HG03025 (cell line): ENCODE results near the gene ANKRD49.
"Not testable (repeated sequence)": the region's sequence is repeated elsewhere in the genome, so short reads cannot be mapped to it uniquely, and the experiment has no call there.

Experiments used
- ATAC-seq: cut with Tn5 transposase; IDR thresholded peaks from one replicate; pipeline ENCODE4 v1.9.1; 2021; ENCODE audit warnings: mild to moderate bottlenecking, moderate library complexity; ENCODE audit not compliant: unreplicated experiment, low FRiP score

The ANKRD49 gene

DNA sequence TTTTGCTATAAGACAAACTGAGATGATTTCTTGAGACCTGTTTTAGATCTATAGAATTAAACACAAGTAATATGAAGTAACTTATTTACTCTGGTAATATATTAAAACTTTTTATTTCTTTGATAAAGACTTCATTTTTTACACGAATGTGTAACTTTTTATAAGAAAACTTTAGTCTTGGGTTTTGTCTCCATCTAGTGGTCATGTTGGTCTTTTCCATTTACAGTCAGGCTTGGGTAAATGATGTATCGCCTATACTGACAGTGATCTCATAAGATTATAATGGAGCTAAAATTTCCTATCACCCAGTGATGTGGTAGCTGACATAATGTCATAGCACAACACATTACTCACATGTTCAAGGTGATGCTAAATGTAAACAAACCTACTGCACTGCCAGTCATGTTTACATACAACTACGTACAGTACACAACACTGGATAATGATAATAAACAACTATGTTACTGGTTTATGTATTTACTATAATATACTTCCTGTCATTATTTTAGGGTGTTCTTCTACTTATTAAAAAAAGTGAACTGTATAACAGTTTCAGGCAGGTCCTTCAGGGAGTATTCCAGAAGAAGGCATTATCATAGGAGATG is 11.0 kb downstream of the ANKRD49 start:
- no peak for ATAC-seq

DNA sequence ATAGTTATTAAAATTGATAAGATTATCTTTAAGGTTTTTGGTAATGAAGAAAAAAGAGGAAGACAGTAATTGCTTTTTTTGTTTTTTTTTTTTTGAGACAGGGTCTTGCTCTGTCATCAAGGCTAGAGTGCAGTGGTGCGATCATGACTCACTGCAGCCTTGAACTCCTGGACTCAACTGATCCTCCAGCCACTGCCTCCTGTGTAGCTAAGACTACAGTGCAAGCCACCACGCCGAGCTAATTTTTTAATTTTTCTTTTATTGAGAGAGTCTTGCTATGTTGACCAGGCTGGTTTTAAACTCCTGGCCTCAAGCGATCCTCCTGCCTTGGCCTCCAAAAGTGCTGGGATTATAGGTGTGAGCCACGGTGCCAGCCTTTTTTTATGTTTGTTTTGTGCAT is 12.7 kb downstream of the ANKRD49 start:
- not testable (repeated sequence) for ATAC-seq

DNA sequence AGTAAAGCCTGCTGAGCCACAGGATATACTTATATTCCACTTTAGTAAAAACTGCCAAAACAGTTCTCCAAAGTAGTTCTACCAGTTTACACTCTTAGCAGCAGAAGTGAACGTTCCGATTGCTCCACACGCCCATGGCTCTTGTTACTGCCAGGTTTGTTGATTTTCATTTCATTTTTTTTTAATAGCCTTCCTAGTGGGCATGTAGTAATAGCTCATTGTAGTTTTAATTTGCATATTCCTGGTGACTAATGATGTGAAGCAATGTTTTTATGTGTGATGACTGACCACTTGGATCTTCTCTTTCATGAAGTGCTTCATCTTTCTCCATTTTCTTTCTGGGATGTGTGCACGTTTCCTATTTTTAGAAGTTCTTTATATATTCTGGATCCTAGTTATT is 13.7 kb downstream of the ANKRD49 start:
- no peak for ATAC-seq

DNA sequence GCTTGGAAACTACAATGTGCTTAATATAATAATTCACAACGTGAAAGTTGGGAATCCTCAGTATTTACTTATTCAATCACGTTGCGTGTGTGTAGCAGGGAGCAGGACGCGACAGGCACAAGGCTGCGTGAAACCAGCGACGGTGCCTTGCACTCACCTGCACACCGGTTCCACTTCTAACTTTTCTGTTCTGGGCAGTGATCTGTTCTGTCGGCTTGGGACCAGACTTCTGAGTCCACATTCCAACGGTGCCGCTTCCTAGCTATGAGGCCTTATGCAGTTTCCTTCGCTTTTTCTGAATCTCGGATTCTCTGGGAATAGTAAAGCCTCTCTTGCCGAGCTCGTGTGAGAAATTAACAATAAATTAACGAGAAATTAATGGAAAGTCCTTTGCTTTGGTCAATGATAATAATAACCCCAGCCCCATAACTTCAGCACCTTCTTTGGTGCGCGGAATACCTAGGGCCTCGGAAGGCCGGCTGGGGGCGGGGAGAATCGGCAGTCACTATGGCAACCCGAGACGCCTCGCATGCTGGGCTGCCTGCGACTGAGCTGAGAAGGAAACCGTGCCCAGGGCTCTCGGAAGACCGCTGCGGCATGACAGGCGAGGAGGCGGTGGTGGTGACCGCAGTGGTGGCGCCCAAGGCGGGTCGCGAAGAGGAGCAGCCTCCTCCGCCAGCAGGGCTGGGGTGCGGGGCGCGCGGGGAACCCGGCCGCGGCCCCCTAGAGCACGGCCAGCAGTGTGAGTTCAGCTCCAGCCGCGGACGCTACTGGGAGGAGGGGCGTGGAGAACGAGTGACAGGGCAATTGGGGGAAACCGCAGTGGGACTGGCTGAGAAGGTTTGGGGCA is 18.4 kb downstream of the ANKRD49 start, which contains the start of gene C11orf97:
C11orf97 (plus strand) TSS at position 530 of the 850 bp plus-strand sequence; CDS start at position 598, 68 bp downstream.
- ATAC-seq = peak; percentile 76

DNA sequence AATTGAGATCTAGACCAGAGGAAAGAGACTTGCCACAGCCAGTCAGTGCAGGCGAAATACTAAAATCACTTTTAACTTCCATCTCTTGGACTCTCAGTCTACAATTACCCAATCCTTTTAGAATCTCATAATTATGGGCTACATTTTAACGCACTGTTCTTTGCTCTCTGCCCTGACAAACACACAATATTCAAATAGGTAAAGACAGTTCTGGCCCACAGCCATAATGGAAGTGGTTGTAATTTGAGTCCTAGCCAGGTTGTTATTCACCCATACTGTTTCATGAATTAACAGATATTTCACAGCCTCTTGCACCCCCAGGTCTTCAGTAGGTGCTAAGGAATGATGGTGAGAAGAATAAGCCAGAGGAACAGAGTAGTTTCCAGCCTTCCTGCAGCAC is 19.3 kb downstream of the ANKRD49 start:
- no peak for ATAC-seq

GRCh38 chr11:94515398-94515797 is 21.6 kb downstream of the ANKRD49 start:
- ATAC-seq = no peak

DNA sequence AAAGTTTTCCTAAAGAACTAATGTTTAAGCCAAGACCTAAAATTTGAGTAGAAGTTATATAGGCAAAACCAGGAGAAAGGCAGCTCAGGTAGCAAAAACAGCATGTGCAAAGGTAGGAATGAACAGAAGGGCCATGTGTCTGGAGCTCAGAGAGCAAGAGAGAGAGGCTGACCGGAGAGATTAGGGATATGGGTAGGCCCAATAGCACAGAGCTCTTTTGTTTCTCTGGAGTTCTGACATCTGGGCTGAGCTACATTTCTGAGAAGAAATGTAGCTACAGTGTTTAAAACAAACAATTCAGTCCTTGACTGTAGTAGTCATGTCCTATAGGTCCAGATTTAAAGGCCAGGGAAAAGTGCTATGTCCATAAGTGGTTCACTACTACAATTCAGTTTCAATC is 22.9 kb downstream of the ANKRD49 start:
- ATAC-seq = no peak

DNA sequence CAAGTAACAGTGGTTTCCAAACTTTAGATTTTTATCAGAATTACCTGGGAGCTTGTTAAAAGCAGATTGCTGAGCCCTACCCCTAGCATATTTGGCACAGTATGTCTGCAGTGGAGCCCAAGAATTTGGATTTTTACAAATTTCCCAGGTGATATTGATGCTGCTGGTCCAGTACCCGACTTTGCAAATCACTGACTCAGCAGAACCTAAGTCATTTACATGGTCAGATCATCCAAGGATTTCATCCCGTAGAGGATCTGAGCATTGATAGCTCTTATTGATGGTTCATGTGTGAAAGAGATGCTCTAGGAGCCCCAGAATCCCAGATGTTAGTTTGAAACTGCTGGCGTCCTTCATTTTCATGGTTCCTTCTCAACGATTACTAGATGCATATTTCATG is 24.5 kb downstream of the ANKRD49 start:
- no peak for ATAC-seq

DNA sequence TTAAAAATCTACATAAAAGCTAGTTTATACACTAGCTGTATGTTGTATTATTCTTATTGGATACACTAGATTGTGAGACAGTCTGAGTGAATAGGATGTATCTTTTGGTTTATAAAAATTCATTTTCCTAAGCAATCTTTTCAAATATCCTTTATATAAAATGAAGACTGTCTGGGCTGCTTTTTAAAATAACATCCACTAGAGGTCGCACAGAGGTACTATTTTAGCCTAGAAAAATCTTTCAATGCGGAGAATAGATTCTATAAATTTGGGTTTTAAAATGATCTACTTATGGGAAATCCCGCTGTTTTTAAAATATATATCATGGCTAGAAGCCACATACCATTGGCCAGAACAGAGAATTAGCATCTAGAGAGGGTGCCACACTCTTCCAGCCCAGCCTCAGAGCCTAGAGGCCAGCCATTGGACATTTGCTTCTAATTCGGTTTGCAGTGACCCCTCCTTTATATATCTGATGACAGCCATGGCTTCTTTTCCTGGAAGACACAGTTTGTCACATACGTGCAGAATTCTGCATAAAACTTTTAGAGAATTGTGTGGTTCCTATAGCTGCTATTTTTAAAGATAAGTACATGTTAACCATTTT is 25.8 kb downstream of the ANKRD49 start:
- ATAC-seq = no peak

- no peak for ATAC-seq
Measured at GRCh38 chr11:94521684-94522083, 27.9 kb downstream of the ANKRD49 start.

DNA sequence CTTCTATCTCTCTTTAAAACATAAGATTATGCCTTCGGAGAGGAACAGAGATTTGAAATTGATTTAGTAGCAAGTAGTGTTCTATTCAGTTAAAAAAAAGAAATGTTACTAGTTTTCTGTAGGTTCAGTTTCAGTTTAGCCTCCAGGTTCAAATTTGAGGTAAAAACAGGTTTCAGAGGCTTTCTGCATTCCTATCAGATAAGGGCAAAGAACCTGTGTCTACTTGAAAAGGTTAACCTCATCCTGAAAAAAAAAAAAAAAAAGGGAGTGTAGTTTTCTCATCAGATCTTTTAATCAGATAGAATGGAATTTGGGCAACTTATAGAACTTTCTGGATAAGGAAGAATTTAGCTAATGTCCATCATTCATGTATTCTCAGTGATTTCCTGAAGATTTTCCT is 30.6 kb downstream of the ANKRD49 start:
- ATAC-seq = no peak

GRCh38 chr11:94525546-94526324 is 32.0 kb downstream of the ANKRD49 start:
- ATAC-seq = no peak

DNA sequence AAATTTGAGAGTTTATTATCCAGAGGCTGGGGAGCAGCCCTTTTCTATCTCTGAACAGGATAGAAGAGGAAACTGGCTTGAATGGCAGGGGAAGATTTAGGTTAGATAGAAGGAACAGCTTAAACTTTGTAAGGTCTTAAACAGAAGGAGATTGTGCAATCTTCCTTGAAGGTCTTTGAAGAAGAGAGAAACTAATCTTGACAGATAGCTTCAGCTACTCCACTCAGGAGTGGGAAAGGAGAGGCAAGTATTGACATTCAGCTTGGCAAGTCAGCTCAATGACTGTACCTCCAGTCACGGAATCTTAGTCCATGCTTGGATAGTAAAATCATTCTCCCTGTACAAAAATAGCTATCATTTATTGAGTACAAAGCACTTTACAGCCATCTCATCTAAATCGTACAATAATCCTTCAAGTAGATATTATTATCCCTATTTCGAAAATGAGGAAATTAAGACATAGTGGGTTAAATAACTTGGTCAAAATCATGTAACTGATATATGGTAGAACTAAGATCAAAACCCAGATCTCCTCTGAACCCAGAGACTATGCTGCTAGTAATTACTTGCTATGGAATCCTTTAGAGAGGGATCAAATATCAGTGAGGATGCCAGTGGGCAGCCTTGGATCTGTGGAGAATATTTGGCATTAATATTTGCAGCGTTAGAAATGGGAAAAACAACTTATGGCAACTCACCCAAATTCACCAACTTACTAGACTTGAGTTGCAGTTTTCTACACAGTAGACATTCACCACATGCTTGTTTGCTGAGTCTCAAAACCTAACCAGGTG is 33.1 kb downstream of the ANKRD49 start:
- ATAC-seq = no peak

DNA sequence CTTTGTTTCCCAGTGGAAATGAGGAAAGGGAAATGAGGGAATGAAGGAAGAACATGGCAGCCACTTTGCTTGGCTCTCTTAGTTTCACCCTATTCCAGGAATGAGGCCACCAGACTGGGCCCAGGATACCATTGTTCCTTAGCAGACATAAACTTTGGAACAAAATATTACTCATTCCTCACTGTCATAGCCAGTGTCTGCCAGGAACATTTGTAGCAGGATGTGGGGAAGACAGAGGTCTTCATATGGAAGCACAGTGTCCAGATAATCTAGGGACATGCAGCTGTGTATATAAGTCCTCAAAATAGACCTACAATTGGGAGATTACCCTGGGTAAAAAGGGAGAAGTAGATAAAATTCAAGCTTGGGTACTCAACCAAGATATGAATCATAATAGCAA is 34.8 kb downstream of the ANKRD49 start:
- ATAC-seq = no peak

GRCh38 chr11:94532211-94532610 is 38.4 kb downstream of the ANKRD49 start:
- ATAC-seq = no peak

GRCh38 chr11:94533206-94533605 is 39.4 kb downstream of the ANKRD49 start:
- ATAC-seq = no peak

DNA sequence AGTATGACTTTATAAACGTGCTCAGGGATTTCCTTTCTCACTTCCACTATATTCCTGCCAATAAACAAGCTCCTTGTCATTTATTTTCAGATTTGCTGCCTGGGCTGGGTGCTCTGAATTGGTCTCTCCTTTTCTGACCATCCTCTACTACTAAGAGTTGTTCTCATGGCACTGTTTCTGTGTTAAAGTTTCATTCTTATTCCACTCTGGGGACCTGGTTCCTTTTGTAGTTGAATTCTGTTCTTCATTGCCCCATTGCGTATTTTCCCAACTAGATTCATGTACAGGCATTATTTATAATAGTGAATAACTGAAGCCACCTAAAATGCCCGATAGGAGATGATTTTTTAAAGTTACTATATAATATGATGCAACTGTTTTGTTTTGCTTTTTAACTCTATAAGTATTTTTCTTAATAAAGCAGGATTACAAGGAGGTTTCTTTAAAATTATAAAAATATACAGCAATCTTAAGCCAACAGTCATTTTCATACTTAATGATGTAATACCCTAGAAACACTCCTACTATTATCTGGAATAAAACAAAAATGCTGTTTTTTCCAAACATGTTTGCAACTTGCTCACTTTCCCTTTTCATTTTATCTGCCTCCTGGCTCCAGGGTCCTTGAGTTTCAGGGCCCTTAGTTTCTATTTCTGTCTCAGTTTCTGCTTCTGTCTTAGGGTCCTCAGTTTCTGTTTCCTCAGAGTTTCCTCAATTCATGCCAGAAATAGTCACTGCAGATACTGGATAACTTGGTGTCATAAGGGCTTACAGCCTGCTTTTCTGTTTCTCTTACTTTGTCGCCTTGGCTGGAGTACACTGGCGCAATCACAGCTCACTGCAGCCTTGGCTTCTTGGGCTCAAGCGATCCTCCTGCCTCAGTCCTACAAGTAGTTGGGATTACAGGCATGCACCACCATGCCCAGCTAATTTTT is 40.2 kb downstream of the ANKRD49 start:
- ATAC-seq = no peak

DNA sequence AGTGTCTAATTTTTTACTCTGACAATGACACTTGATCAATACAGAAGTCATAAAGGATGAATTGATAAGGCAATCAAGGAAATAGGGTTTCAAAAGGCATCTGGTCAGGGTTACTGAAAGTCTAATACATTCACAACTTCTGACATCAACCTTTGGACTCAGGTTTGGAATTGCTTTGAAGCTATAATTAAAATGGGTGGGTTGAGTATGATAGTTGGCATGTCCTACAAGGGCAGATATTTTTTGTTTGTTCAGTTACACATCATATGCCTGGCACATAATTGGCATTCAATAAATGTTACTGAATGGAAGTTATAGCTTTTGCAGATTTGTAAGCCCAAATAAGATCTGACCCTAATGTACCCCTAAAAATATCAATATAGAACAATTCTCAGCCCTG is 42.6 kb downstream of the ANKRD49 start:
- ATAC-seq = no peak

DNA sequence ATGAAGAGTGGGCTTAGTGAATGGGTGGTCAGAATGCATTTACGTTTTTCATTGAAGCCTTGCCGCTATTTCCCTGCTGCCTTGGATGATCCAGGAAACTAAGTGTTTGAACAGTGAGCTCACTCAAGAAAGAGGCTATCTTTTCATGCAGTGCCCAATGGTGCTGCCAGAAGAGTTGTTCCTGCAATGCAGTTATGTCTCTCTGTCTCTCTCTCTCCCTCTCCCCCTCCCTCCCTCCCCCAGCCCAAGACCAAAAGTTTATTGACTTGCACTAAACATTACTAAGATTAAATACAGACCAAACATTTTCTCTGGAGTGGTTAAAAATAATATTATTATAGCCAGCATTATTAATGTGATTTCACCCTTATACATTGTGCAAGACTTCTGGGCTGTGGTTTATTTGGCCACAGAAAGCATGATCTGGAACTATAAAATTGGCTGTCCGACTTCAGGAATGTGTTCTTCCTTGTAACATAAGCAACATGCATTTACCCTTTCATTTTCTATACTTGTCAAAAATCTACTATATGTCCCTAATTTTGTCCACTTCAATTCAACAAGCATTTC is 43.3 kb downstream of the ANKRD49 start:
- no peak for ATAC-seq
